HEK293 (cell line): ENCODE measurements around the gene SLAMF9.
A peak's percentile ranks its signal among the peaks of the same experiment; 100 is the strongest.

ENCODE experiments used
- CTCF ChIA-PET: fragments of 350-600 bp; formaldehyde crosslinking; extraction: SDS; loops from one replicate; lab custom pipeline; 2021; ENCODE audit warnings: antibody characterized with exemption; lab: Yijun Ruan, JAX
- POLR2A ChIA-PET: fragments of 300-600 bp; formaldehyde crosslinking; extraction: SDS; loops from one replicate; lab custom pipeline; 2020; ENCODE audit warnings: antibody characterized with exemption, inconsistent platforms; lab: Yijun Ruan, JAX
- H3K27ac ChIP-seq: fragments of 200-500 bp; sonication (Bioruptor generic); 2 replicates; pipeline ENCODE4 v1.5.1; 2014; ENCODE audit warnings: low read depth, low read length, control low read depth, inconsistent platforms; ENCODE audit errors: extremely low read depth
- H3K36me3 ChIP-seq, 2 experiments: fragments of 200-500 bp in 1 of 2; sonication (Bioruptor generic) in 1 of 2; 1 replicate in 1 of 2; 2 replicates in 1 of 2; pipeline ENCODE4 v1.5.1; 2014 to 2017; ENCODE audit warnings: inconsistent platforms in 2 of 2, low read length in 2 of 2; ENCODE audit not compliant: control insufficient read depth in 2 of 2, insufficient read depth in 1 of 2
- H3K4me1 ChIP-seq: fragments of 200-500 bp; sonication (Bioruptor generic); 2 replicates; pipeline ENCODE4 v1.5.1; 2014; ENCODE audit warnings: mild to moderate bottlenecking, low read length, inconsistent platforms; ENCODE audit not compliant: control insufficient read depth, insufficient read depth
- H3K4me3 ChIP-seq: 2 replicates; pipeline ENCODE4 v1.5.1; 2011; ENCODE audit warnings: low read depth, mild to moderate bottlenecking, control low read depth, low read length, moderate library complexity
- H3K9me3 ChIP-seq: fragments of 200-500 bp; sonication (Bioruptor generic); 2 replicates; pipeline ENCODE4 v1.5.1; 2014; ENCODE audit warnings: low read depth, low read length, inconsistent platforms; ENCODE audit not compliant: control insufficient read depth, insufficient read depth
- EGR2 ChIP-seq: fragments of 450-650 bp; formaldehyde crosslinking; IDR thresholded peaks from 2 replicates; pipeline ENCODE4 v1.5.1; 2016; ENCODE audit warnings: low read depth, missing biosample characterization, missing genetic modification characterization
- GLI2 ChIP-seq: fragments of 450-650 bp; formaldehyde crosslinking; IDR thresholded peaks from 2 replicates; pipeline ENCODE4; 2017; ENCODE audit warnings: missing biosample characterization, missing genetic modification characterization, low read depth, borderline replicate concordance
- HOXC10 ChIP-seq: sonication (generic); formaldehyde crosslinking; IDR thresholded peaks from 2 replicates; pipeline ENCODE4 v1.8.1; 2023; ENCODE audit warnings: mild to moderate bottlenecking, missing genetic modification reagents
- SCRT1 ChIP-seq: fragments of 450-650 bp; formaldehyde crosslinking; IDR thresholded peaks from 2 replicates; pipeline ENCODE4 v1.5.1; 2016; ENCODE audit warnings: missing biosample characterization, missing genetic modification characterization, borderline replicate concordance
- SCRT2 ChIP-seq: fragments of 450-650 bp; formaldehyde crosslinking; IDR thresholded peaks from 2 replicates; pipeline ENCODE4 v1.5.1; 2016; ENCODE audit warnings: missing biosample characterization, missing genetic modification characterization
- SETDB1 ChIP-seq: IDR thresholded peaks from one replicate; pipeline ENCODE4 v1.6.1; 2017; ENCODE audit warnings: mild to moderate bottlenecking, low read length, moderate library complexity, mixed read lengths; ENCODE audit not compliant: insufficient read length
- SP3 ChIP-seq: fragments of 450-650 bp; formaldehyde crosslinking; IDR thresholded peaks from 2 replicates; pipeline ENCODE4 v1.5.1; 2016; ENCODE audit warnings: missing biosample characterization, missing genetic modification characterization
- TRIM28 ChIP-seq: IDR thresholded peaks from 2 replicates; pipeline ENCODE4 v1.6.1; 2011; ENCODE audit warnings: low read length, control low read depth, borderline replicate concordance
- ZFHX2 ChIP-seq: fragments of 450-650 bp; formaldehyde crosslinking; conservative IDR thresholded peaks from 2 replicates; pipeline ENCODE4 v1.5.1; 2016; ENCODE audit warnings: missing biosample characterization, missing genetic modification characterization
- ZFP37 ChIP-seq: fragments of 450-650 bp; formaldehyde crosslinking; IDR thresholded peaks from 2 replicates; pipeline ENCODE4 v1.5.1; 2016; ENCODE audit warnings: missing biosample characterization, missing genetic modification characterization
- ZFP41 ChIP-seq: fragments of 450-650 bp; formaldehyde crosslinking; IDR thresholded peaks from 2 replicates; pipeline ENCODE4 v1.5.1; 2016; ENCODE audit warnings: missing biosample characterization, missing genetic modification characterization, borderline replicate concordance
- ZNF114 ChIP-seq: fragments of 450-650 bp; formaldehyde crosslinking; IDR thresholded peaks from 2 replicates; pipeline ENCODE4 v1.5.0; 2017; ENCODE audit warnings: missing biosample characterization, missing genetic modification characterization
- ZNF140 ChIP-seq: fragments of 450-650 bp; formaldehyde crosslinking; IDR thresholded peaks from 2 replicates; pipeline ENCODE4 v1.5.1; 2016; ENCODE audit warnings: missing biosample characterization, missing genetic modification characterization
- ZNF18 ChIP-seq: fragments of 450-650 bp; formaldehyde crosslinking; IDR thresholded peaks from 2 replicates; pipeline ENCODE4 v1.5.1; 2016; ENCODE audit warnings: missing biosample characterization, missing genetic modification characterization
- ZNF2 ChIP-seq: fragments of 450-650 bp; formaldehyde crosslinking; IDR thresholded peaks from 2 replicates; pipeline ENCODE4 v1.5.1; 2016; ENCODE audit warnings: missing biosample characterization, missing genetic modification characterization
- ZNF202 ChIP-seq: fragments of 450-650 bp; formaldehyde crosslinking; IDR thresholded peaks from 2 replicates; pipeline ENCODE4 v1.5.1; 2016; ENCODE audit warnings: missing biosample characterization, missing genetic modification characterization, borderline replicate concordance
- ZNF214 ChIP-seq: fragments of 450-650 bp; formaldehyde crosslinking; IDR thresholded peaks from 2 replicates; pipeline ENCODE4 v1.5.1; 2017; ENCODE audit warnings: missing biosample characterization, mild to moderate bottlenecking, missing genetic modification characterization, borderline replicate concordance
- ZNF23 ChIP-seq: fragments of 450-650 bp; formaldehyde crosslinking; IDR thresholded peaks from 2 replicates; pipeline ENCODE4 v1.5.1; 2016; ENCODE audit warnings: missing biosample characterization, missing genetic modification characterization, borderline replicate concordance
- ZNF292 ChIP-seq: fragments of 450-650 bp; formaldehyde crosslinking; IDR thresholded peaks from 2 replicates; pipeline ENCODE4 v1.5.1; 2016; ENCODE audit warnings: low read depth, missing biosample characterization, missing genetic modification characterization, borderline replicate concordance
- ZNF354C ChIP-seq: fragments of 450-650 bp; formaldehyde crosslinking; IDR thresholded peaks from 2 replicates; pipeline ENCODE4 v1.5.1; 2016; ENCODE audit warnings: missing biosample characterization, missing genetic modification characterization, low read depth, borderline replicate concordance
- ZNF362 ChIP-seq: fragments of 450-650 bp; formaldehyde crosslinking; IDR thresholded peaks from 2 replicates; pipeline ENCODE4 v1.5.1; 2016; ENCODE audit warnings: missing biosample characterization, missing genetic modification characterization
- ZNF416 ChIP-seq: fragments of 450-650 bp; formaldehyde crosslinking; IDR thresholded peaks from 2 replicates; pipeline ENCODE4 v1.5.1; 2016; ENCODE audit warnings: missing biosample characterization, missing genetic modification characterization
- ZNF473 ChIP-seq: fragments of 450-650 bp; formaldehyde crosslinking; IDR thresholded peaks from 2 replicates; pipeline ENCODE4 v1.5.1; 2017; ENCODE audit warnings: missing biosample characterization, missing genetic modification characterization
- ZNF521 ChIP-seq: fragments of 450-650 bp; formaldehyde crosslinking; IDR thresholded peaks from 2 replicates; pipeline ENCODE4 v1.5.1; 2017; ENCODE audit warnings: missing biosample characterization, mild to moderate bottlenecking, missing genetic modification characterization
- ZNF530 ChIP-seq: fragments of 450-650 bp; formaldehyde crosslinking; IDR thresholded peaks from 2 replicates; pipeline ENCODE4 v1.5.1; 2016; ENCODE audit warnings: low read depth, missing biosample characterization, missing genetic modification characterization
- ZNF548 ChIP-seq: fragments of 450-650 bp; formaldehyde crosslinking; IDR thresholded peaks from 2 replicates; pipeline ENCODE4 v1.5.1; 2016; ENCODE audit warnings: missing biosample characterization, missing genetic modification characterization
- ZNF629 ChIP-seq: fragments of 450-650 bp; formaldehyde crosslinking; IDR thresholded peaks from 2 replicates; pipeline ENCODE4 v1.5.1; 2017; ENCODE audit warnings: missing biosample characterization, missing genetic modification characterization
- ZNF677 ChIP-seq: fragments of 450-650 bp; IDR thresholded peaks from 2 replicates; pipeline ENCODE4 v1.5.0; 2018; ENCODE audit warnings: missing biosample characterization, mild to moderate bottlenecking, missing genetic modification characterization, moderate library complexity
- ZNF776 ChIP-seq: fragments of 450-650 bp; formaldehyde crosslinking; IDR thresholded peaks from 2 replicates; pipeline ENCODE4 v1.5.0; 2017; ENCODE audit warnings: missing biosample characterization, missing genetic modification characterization, borderline replicate concordance
- ZNF785 ChIP-seq: fragments of 450-650 bp; formaldehyde crosslinking; IDR thresholded peaks from 2 replicates; pipeline ENCODE4 v1.5.1; 2016; ENCODE audit warnings: missing biosample characterization, missing genetic modification characterization
- ZNF843 ChIP-seq: fragments of 450-650 bp; formaldehyde crosslinking; IDR thresholded peaks from 2 replicates; pipeline ENCODE4 v1.5.1; 2016; ENCODE audit warnings: missing biosample characterization, missing genetic modification characterization
- ZSCAN23 ChIP-seq: fragments of 450-650 bp; formaldehyde crosslinking; IDR thresholded peaks from 2 replicates; pipeline ENCODE4 v1.5.1; 2016; ENCODE audit warnings: missing biosample characterization, missing genetic modification characterization

Gene SLAMF9

GRCh38 chr1:159931795-159932173 is 22.3 kb downstream of the SLAMF9 start:
- no peak for TF ChIP-seq SCRT2 (tag by site-specific recombination)
- no peak for TF ChIP-seq ZSCAN23 (tag by site-specific recombination)
- no peak for TF ChIP-seq ZNF776 (tag by site-specific recombination)
- TF ChIP-seq ZNF843 (tag by site-specific recombination): no peak
- TF ChIP-seq ZNF785: no peak
- no peak for TF ChIP-seq ZNF23
- no peak for TF ChIP-seq ZNF114 (tag by site-specific recombination)
- no peak for TF ChIP-seq ZNF629 (tag by site-specific recombination)
- no peak for TF ChIP-seq GLI2 (tag by site-specific recombination)
- TF ChIP-seq SCRT1 (tag by site-specific recombination): no peak
- TF ChIP-seq ZFP41 (tag by site-specific recombination): no peak
- TF ChIP-seq ZNF362 (tag by site-specific recombination): no peak
- no peak for TF ChIP-seq ZFP37 (tag by site-specific recombination)
- TF ChIP-seq ZNF140: no peak
- TF ChIP-seq ZNF473: no peak
- TF ChIP-seq TRIM28: no peak
- no peak for TF ChIP-seq ZNF354C (tag by site-specific recombination)
- no peak for TF ChIP-seq ZNF202 (tag by site-specific recombination)
- TF ChIP-seq SP3 (tag by site-specific recombination): no peak
- no peak for TF ChIP-seq ZNF548 (tag by site-specific recombination)
- H3K36me3 ChIP-seq: no peaks in the 10 kb centered on the region
- ChIA-PET CTCF (interaction anchor here (1.3 to 19.3 kb wide), 2 partner anchors 73 to 133 kb away, joined by 5 to 353 read pairs; no protein-coding TSS in a partner anchor), POLR2A (interaction anchor here (1.6 kb wide), 1 partner anchor 14 kb away, joined by 4 read pairs; no protein-coding TSS in a partner anchor)
- no peak overlapping the region for H3K4me3 ChIP-seq
- no peak overlapping the region for H3K27ac ChIP-seq
- H3K9me3 ChIP-seq: no peaks in the 10 kb centered on the region
- no peaks in the 10 kb centered on the region for H3K4me1 ChIP-seq

- CTCF ChIA-PET: interaction anchor here (0.7 to 19.3 kb wide), 3 partner anchors 74 to 150 kb away, joined by 5 to 353 read pairs (median 5); partner anchors contain the start of gene DUSP23
- Histone ChIP-seq H3K36me3 (no peaks in the 10 kb centered on the region), H3K4me1 (no peaks in the 10 kb centered on the region), H3K4me3 (no peak overlapping the region), H3K9me3 (no peaks in the 10 kb centered on the region), H3K27ac (no peak overlapping the region)
- POLR2A ChIA-PET: interaction anchor here (0.6 kb wide), 1 partner anchor 17 kb away, joined by 3 read pairs; no protein-coding TSS in a partner anchor
- TF ChIP-seq EGR2 (tag by site-specific recombination): peak; percentile 76
- TF ChIP-seq ZNF416: no peak
- peak; percentile 69; the same call in 1 of the 2 replicates for TF ChIP-seq ZFHX2 (tag by site-specific recombination)
Observed at GRCh38 chr1:159931101-159931794, 22.8 kb downstream of the SLAMF9 start.

- Histone ChIP-seq H3K27ac (no peak overlapping the region), H3K9me3 (no peaks in the 10 kb centered on the region), H3K4me3 (no peak overlapping the region), H3K4me1 (no peaks in the 10 kb centered on the region), H3K36me3 (no peaks in the 10 kb centered on the region)
- POLR2A ChIA-PET: interaction anchor here (0.6 kb wide), 1 partner anchor 16 kb away, joined by 3 read pairs; no protein-coding TSS in a partner anchor
- CTCF ChIA-PET: interaction anchor here (0.7 to 19.3 kb wide), 3 partner anchors 74 to 150 kb away, joined by 5 to 353 read pairs (median 5); partner anchors contain the start of gene DUSP23
- TF ChIP-seq ZNF521 (tag by site-specific recombination): no peak
- TF ChIP-seq SETDB1: no peak
- TF ChIP-seq ZNF416: no peak
- no peak for TF ChIP-seq ZNF530 (tag by site-specific recombination)
- TF ChIP-seq ZNF292 (tag by site-specific recombination): no peak
- TF ChIP-seq ZNF2 (tag by site-specific recombination): no peak
- TF ChIP-seq ZNF677 (tag by site-specific recombination): no peak
- TF ChIP-seq HOXC10: no peak
- TF ChIP-seq SP3 (tag by site-specific recombination): no peak
- TF ChIP-seq ZNF18 (tag by site-specific recombination): no peak
- no peak for TF ChIP-seq ZNF214
Observed at GRCh38 chr1:159930634-159931033, 23.4 kb downstream of the SLAMF9 start.
